Neural progenitor cell (in vitro differentiated cells): ENCODE measurements around the gene SLC9C2. TPM values are rescaled to one million over a fixed set of nuclear protein-coding genes. Genes with fewer than 3 reads are reported as not detected.

ENCODE experiments used
- DNase-seq: peaks from one replicate; pipeline ENCODE4 v3.0.0-alpha.2; 2016; ENCODE audit warnings: low spot score
- H2AFZ ChIP-seq: fragments of 200-600 bp; sonication (generic); replicated peaks from 2 replicates; pipeline ENCODE4 v1.6.1; 2016; ENCODE audit warnings: antibody characterized with exemption
- H3F3A ChIP-seq: fragments of 200-600 bp; sonication (generic); 2 replicates; pipeline ENCODE4 v1.6.1; 2016; ENCODE audit warnings: antibody characterized with exemption, low read depth
- H3K27ac ChIP-seq: fragments of 200-600 bp; sonication (generic); 2 replicates; pipeline ENCODE4 v1.5.1; 2016; ENCODE audit warnings: mild to moderate bottlenecking
- H3K27me3 ChIP-seq: fragments of 200-600 bp; sonication (generic); 2 replicates; pipeline ENCODE4 v1.6.1; 2016; ENCODE audit warnings: mild to moderate bottlenecking, moderate library complexity
- H3K36me3 ChIP-seq: fragments of 200-600 bp; sonication (generic); 2 replicates; pipeline ENCODE4 v1.5.1; 2016
- H3K4me1 ChIP-seq: fragments of 200-600 bp; sonication (generic); 2 replicates; pipeline ENCODE4 v1.6.1; 2016; ENCODE audit warnings: mixed run types
- H3K4me2 ChIP-seq: fragments of 200-600 bp; sonication (generic); 2 replicates; pipeline ENCODE4 v1.6.1; 2016
- H3K4me3 ChIP-seq: fragments of 200-600 bp; sonication (generic); 2 replicates; pipeline ENCODE4 v1.5.1; 2016
- H3K79me2 ChIP-seq: fragments of 200-600 bp; sonication (generic); 2 replicates; pipeline ENCODE4 v1.6.1; 2016; ENCODE audit warnings: low read depth
- H3K9ac ChIP-seq: fragments of 200-600 bp; sonication (generic); 2 replicates; pipeline ENCODE4 v1.6.1; 2016
- H3K9me3 ChIP-seq: fragments of 200-600 bp; sonication (generic); 2 replicates; pipeline ENCODE4 v1.5.1; 2016; ENCODE audit warnings: low read depth
- H4K20me1 ChIP-seq: fragments of 200-600 bp; sonication (generic); 2 replicates; pipeline ENCODE4 v1.6.1; 2016; ENCODE audit warnings: low read depth
- H3K27ac Mint-ChIP-seq: 3 replicates; pipeline ENCODE4 v1.8.0; 2021; ENCODE audit warnings: mixed read lengths
- H3K27me3 Mint-ChIP-seq: 2 replicates; pipeline ENCODE4 v1.8.0; 2022; ENCODE audit warnings: low read depth, mild to moderate bottlenecking, inconsistent platforms, moderate library complexity, mixed read lengths; ENCODE audit not compliant: insufficient read depth
- H3K36me3 Mint-ChIP-seq: 3 replicates; pipeline ENCODE4 v1.8.0; 2021; ENCODE audit warnings: mixed read lengths
- H3K4me1 Mint-ChIP-seq: 3 replicates; pipeline ENCODE4 v1.8.0; 2021; ENCODE audit warnings: mixed read lengths
- H3K4me3 Mint-ChIP-seq: 3 replicates; pipeline ENCODE4 v1.8.0; 2021; ENCODE audit warnings: mild to moderate bottlenecking, moderate library complexity, mixed read lengths
- H3K9me3 Mint-ChIP-seq: 3 replicates; pipeline ENCODE4 v1.8.0; 2020; ENCODE audit warnings: mixed read lengths
- CTCF ChIP-seq: fragments of 200-600 bp; sonication (generic); IDR thresholded peaks from 2 replicates; pipeline ENCODE4 v1.5.1; 2017; ENCODE audit warnings: antibody characterized with exemption, mild to moderate bottlenecking
- EZH2 ChIP-seq: fragments of 200-600 bp; sonication (generic); IDR thresholded peaks from 2 replicates; pipeline ENCODE4 v1.6.1; 2017; ENCODE audit warnings: antibody characterized with exemption, mild to moderate bottlenecking, moderate library complexity
- EZH2phosphoT487 ChIP-seq: fragments of 200-600 bp; sonication (generic); IDR thresholded peaks from 2 replicates; pipeline ENCODE4 v1.6.1; 2017; ENCODE audit warnings: antibody characterized with exemption
- total RNA-seq: library from RNA; depleted of rRNA; stranded (reverse); fragments of >200 nt; gene quantifications from 2 replicates; pipeline ENCODE4 v1.2.3, GENCODE V29; 2015; ENCODE audit warnings: low replicate concordance

SLC9C2 gene
- total RNA-seq, 1 donor from 2014 or later: not detected

DNA sequence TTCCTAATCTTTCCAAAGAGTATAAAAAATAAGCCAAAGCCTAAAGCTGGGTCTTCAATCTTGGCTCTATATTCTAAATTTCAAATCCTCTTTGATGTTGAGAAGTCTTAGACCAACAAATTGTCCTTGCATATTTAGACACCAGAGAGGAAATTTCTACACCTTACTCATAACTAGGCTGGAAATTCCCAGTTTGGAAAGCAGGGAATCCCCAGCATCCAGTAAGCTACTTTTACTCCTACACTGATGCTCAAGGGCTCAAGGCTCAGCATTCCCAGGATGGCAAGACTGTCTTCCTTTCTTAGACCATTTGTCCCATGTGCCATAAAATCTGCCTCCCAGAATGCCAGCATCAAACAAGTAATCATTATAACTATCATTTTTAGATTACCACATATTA lies 97.5 kb downstream of the SLC9C2 start:
- Histone ChIP-seq H3F3A (no peaks in the 10 kb centered on the region), H3K9ac (no peak overlapping the region), H2AFZ (no peak overlapping the region), H3K79me2 (no peaks in the 10 kb centered on the region), H3K9me3 (no peaks in the 10 kb centered on the region), H3K27ac (no peak overlapping the region), H3K4me1 (peaks cover 10% of the 10 kb centered on the region), H3K27me3 (no peaks in the 10 kb centered on the region), H3K4me3 (no peak overlapping the region), H4K20me1 (no peaks in the 10 kb centered on the region), H3K4me2 (no peak overlapping the region), H3K36me3 (no peaks in the 10 kb centered on the region)
- H3K27me3 Mint-ChIP-seq: peaks cover 2% of the 10 kb centered on the region
- no peak for DNase-seq
- TF ChIP-seq EZH2phosphoT487 (no peak), EZH2 (no peak), CTCF (no peak)
- H3K9me3 Mint-ChIP-seq: peaks cover 2% of the 10 kb centered on the region
- peaks cover 43% of the 10 kb centered on the region for H3K4me1 Mint-ChIP-seq
- no peak overlapping the region for H3K27ac Mint-ChIP-seq
- H3K4me3 Mint-ChIP-seq: no peak overlapping the region
- H3K36me3 Mint-ChIP-seq: peaks cover 2% of the 10 kb centered on the region

GRCh38 chr1:173504268-173504667 lies 98.6 kb downstream of the SLC9C2 start:
- peaks cover 4% of the 10 kb centered on the region for H3K36me3 Mint-ChIP-seq
- Histone ChIP-seq H3K4me1 (peaks cover 10% of the 10 kb centered on the region), H3K4me2 (no peak overlapping the region), H3K9me3 (no peaks in the 10 kb centered on the region), H3K79me2 (no peaks in the 10 kb centered on the region), H3F3A (no peaks in the 10 kb centered on the region), H3K36me3 (no peaks in the 10 kb centered on the region), H3K27ac (no peak overlapping the region), H4K20me1 (no peaks in the 10 kb centered on the region), H3K27me3 (no peaks in the 10 kb centered on the region), H3K4me3 (no peak overlapping the region), H2AFZ (no peak overlapping the region), H3K9ac (no peak overlapping the region)
- no peak overlapping the region for H3K4me3 Mint-ChIP-seq
- peaks cover 2% of the 10 kb centered on the region for H3K27me3 Mint-ChIP-seq
- H3K4me1 Mint-ChIP-seq: peaks cover 34% of the 10 kb centered on the region
- H3K9me3 Mint-ChIP-seq: peaks cover 3% of the 10 kb centered on the region
- TF ChIP-seq CTCF (no peak), EZH2 (no peak), EZH2phosphoT487 (no peak)
- H3K27ac Mint-ChIP-seq: no peak overlapping the region
- DNase-seq: no peak

DNA sequence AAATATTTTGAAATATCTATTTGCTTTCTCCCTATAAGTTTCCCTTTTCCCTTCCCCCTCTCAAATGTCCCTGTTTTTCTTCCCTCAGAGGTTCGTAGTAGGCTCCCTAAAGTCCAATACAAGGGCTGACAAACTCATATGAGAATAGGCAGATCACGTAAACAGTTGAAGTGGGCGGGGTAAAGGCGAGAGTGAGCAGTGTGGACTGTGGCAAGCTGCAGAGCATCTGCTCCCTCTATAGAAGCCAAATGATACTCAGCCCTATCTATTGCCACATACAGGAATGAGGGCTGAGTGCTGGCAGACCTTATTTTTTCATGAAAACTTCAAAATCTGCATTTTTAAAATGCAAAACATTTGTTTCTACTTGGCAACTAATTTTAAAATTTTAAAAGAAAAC lies 99.5 kb downstream of the SLC9C2 start:
- Histone ChIP-seq H3K4me2 (no peak overlapping the region), H3K9ac (no peak overlapping the region), H3K9me3 (no peaks in the 10 kb centered on the region), H3K4me1 (peaks cover 10% of the 10 kb centered on the region), H4K20me1 (no peaks in the 10 kb centered on the region), H3F3A (no peaks in the 10 kb centered on the region), H3K79me2 (no peaks in the 10 kb centered on the region), H2AFZ (peak overlapping the region; percentile 51), H3K27me3 (no peaks in the 10 kb centered on the region), H3K36me3 (no peaks in the 10 kb centered on the region), H3K27ac (no peak overlapping the region), H3K4me3 (no peak overlapping the region)
- peaks cover 6% of the 10 kb centered on the region for H3K36me3 Mint-ChIP-seq
- peaks cover 29% of the 10 kb centered on the region for H3K4me1 Mint-ChIP-seq
- peaks cover 2% of the 10 kb centered on the region for H3K27me3 Mint-ChIP-seq
- no peak overlapping the region for H3K27ac Mint-ChIP-seq
- H3K9me3 Mint-ChIP-seq: peaks cover 5% of the 10 kb centered on the region
- H3K4me3 Mint-ChIP-seq: no peak overlapping the region
- TF ChIP-seq EZH2 (no peak), CTCF (no peak), EZH2phosphoT487 (no peak)
- DNase-seq: no peak
